Stimulated activated CD8-positive, alpha-beta memory T cell treated with anti-CD3 and anti-CD28 coated beads, Interleukin-15, amount 100 ng/mL, for 4 hours (primary cell): ENCODE data around the gene HMGCS1.
"Not testable (repeated sequence)": the region's sequence is repeated elsewhere in the genome, so short reads cannot be mapped to it uniquely, and the experiment has no call there.

Experiments used
- DNase-seq, 2 donors: peaks; one replicate each; pipeline ENCODE4 v3.0.0-alpha.2; 2020; ENCODE audit warnings: low read depth in 2 of 2

Gene HMGCS1

DNA sequence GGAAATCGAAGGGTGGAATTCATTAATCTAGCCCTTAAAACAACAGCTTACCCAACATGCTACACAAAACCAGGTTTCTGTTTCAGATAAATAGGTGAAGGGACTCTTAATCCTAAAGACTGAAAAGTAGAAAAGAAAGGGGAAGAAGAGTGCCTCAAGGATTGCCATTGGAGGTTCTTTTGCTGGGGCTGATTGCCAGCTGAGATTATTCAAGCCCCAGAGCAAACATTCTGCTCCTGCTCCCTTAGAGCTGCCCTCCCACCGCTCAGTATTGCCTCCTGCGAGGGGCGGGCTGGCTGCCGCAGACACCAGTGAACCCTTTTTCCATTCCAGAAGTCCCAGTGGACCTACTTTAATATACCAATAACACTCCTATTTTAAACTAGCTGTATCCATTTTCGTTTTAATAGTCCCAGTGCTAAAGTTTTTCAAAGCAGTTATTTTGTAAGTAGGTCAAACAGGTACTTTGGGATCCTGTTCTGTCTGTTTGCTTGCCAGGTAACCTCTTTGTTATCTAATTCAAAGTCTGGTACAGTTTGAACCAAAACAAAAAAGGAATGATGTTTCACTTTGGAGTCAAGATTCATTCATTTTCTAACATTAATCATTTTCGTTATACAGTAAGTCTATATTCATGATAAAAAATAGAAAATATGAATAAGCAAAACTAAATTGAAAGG is 38.6 kb downstream of the HMGCS1 start:
- DNase-seq, result no peak

DNA sequence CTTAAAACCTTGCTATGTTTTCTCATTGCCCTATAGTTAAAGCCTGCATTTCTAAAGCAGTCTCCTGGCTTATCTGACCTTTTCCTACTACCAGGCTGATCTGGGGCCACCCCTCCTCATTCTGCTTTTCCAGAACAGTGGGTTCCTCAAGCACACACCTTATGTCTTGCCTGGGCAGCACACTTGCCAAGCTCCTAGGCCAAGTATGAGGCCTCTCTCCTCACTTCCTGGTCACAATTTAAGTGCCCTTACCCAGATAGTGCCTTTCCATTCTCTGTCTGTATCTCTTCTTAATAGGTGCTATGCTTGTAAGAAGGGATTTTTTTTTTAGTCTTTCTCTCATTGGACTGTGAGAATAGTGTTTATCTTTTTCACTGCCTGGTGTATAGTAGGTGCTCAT is 39.7 kb downstream of the HMGCS1 start:
- DNase-seq, result no peak

- DNase-seq, result no peak
Measured at GRCh38 chr5:43270645-43271044, 42.6 kb downstream of the HMGCS1 start.

DNA sequence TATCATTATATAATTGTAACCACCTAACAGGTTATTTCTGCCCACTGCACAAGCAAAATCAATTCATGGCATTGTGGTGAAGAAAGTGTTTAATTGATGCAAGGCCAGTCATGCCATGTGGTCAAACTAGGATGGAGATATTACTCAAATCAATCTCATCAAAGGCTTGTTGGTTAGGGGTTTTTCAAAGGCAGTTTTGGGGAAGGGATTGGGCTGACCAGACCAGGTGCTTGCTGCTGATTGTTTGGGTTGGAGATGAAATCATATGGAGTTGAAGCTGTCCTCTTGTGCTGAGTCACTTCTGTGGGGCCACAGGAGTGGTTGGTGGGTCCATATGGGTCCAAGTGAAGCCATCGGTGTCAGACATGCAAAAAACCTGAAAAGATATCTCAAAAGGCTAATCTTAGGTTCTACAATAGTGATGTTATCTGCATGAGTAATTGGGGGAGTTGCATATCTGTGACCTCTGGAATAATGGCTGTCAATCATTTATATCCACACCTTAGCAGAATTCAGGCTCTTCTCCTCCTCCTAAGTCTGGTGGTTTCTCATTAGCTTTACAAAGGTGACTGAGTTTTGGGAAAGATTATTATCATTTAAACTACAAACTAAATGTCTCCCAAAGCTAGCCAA is 44.9 kb downstream of the HMGCS1 start:
- no peak for DNase-seq

GRCh38 chr5:43262269-43262668 is 50.9 kb downstream of the HMGCS1 start:
- not testable (repeated sequence) for DNase-seq

- no peak for DNase-seq
Measured at GRCh38 chr5:43258116-43258515, 55.1 kb downstream of the HMGCS1 start.

- no peak for DNase-seq
Measured at GRCh38 chr5:43256261-43256966, 56.8 kb downstream of the HMGCS1 start.

DNA sequence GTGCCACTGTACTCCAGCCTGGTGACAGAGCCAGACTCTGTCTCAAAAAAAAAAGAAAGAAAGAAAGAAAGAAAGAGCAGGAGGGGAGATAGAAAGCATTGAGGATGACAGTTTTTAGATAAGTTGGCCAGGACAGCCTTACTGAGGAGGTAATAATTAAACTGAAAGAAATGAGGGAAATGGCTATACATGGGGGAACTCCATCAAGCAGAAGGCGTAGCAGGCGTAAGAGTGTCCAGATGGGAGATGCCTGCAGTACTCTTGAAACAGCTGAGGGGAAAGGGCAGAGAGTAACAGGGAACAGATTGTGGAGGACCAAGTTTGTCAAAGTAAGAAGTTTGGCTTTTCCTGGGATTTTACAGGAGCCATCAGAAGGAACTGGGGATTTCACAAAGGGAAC is 57.5 kb downstream of the HMGCS1 start:
- DNase-seq, result no peak

DNA sequence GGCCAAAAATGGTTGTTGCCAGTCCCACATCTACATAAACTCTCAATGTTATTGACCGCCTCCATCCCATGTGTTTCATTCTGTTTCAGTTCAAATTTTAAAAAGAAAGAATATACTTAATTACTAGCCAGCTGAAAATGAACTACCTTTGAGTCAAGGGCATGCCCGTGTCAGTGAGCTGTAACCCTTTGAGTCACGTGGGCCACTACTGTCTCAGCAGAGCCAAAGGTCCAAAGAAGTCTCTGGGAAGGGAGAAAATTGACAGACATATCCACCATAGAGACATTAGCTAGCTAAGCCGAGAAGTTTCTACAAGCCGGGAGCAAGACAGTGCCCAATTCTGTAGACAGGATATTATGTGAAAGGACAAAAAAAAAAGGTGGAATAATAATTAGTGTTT is 61.5 kb downstream of the HMGCS1 start:
- no peak for DNase-seq

GRCh38 chr5:43245724-43246385 is 67.4 kb downstream of the HMGCS1 start:
- DNase-seq, result no peak

GRCh38 chr5:43244823-43245565 is 68.2 kb downstream of the HMGCS1 start:
- no peak for DNase-seq

DNA sequence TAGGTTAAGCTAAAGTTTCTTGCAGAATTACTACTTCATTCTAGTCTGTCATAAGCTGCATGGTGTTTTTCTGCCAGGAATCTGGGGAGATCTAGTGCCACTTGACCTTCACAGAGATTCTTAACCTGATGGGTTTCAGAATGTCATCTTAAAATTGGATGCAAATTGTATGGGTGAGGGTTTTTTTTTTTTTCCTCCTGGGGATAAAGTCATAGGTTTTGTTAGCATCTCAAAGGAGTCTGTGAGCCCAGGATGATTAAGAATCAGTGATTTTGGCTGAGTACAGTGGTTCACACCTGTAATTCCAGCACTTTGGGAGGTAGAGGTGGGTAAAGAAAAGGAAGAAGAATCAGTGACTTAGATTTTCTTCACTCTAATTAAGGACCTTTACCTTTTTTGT is 69.9 kb downstream of the HMGCS1 start:
- DNase-seq, result no peak

GRCh38 chr5:43242196-43242595 is 71.0 kb downstream of the HMGCS1 start:
- DNase-seq, result no peak
